GM21786 (cell line): Measurements from ENCODE around the gene INTS4.
A peak's percentile ranks its signal among the peaks of the same experiment; 100 is the strongest.
"Not testable (repeated sequence)": the region's sequence is repeated elsewhere in the genome, so short reads cannot be mapped to it uniquely, and the experiment has no call there.

Source experiments
- ATAC-seq: cut with Tn5 transposase; IDR thresholded peaks from one replicate; pipeline ENCODE4 v1.9.1; 2021; ENCODE audit not compliant: unreplicated experiment

The INTS4 gene

GRCh38 chr11:78025378-78025777 lies 30.9 kb upstream of the INTS4 start:
- ATAC-seq: no peak

DNA sequence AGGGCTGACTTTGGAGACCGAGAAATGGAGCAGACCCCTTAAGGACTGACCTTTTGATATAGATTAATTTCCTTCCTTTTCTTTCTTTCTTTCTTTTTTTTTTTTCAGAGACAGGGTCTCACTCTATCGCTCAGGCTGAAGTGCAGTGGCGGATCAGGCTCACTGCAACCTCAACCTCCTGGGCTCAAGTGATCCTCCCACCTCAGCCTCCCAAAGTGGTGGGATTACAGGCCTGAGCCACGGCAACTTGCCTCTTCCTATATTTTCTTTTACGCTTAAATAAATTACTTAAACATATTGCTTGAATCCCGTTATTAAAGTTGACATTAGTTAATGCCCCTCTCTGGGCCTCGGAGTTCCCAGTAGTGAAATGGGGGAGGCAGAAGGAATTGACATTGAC lies 29.0 kb upstream of the INTS4 start:
- ATAC-seq: no peak

DNA sequence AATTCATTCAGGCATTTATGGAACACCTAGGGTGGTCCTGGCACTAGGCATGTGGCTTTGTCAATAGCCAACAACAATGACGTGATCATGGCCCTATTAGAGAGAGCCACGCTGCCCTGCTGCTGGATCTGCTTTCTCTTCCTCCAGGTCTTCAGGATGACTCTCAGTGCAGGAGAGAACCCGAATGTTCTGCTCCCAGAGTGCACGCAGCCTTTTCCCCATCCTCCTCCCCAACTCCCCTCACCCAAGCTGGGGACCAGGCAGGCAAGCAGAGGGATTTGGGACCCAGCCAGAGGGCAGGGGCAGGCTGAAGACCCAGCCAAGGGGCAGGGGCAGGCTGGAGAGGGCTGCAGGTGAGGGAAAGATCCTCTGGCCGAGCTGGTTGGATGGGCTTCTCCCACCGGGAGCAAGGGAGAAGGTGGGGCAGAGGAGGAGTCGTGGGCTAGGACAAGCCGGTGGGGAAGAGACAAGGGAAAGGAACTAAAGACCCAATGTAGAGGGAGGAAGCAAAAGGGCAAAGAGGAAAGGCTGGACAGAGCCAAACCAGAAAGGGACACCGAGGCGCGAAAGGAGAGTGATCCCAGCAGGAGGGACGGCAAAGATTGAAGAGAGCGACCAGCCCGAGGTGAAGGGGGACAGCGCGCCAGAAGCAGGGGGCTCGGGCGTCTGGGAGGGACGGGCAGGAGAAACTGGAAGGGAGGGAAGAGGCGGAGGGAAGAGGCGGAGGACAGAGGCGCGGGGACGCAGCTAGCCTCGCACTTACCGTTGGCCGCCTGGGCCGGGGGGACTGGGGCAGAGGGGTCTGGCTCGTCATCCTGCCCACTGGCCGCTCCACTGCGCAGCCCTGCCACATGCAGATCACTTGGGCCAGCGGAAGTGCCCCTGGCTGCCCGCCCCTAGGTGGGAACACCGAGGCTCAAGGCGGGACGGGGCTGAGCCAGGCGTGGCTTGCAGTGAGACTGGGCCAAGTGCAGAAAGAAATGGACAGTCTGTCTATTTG lies 28.2 kb upstream of the INTS4 start, which contains the start of gene KCTD14:
Gene KCTD14 (minus strand): TSS at position 880 of the 1,000 bp plus-strand sequence. CDS start 27 bp downstream, at position 853.
- no peak for ATAC-seq

GRCh38 chr11:78021611-78022010 lies 27.1 kb upstream of the INTS4 start:
- ATAC-seq: no peak

- no peak for ATAC-seq
Measured at GRCh38 chr11:78020246-78020645, 25.8 kb upstream of the INTS4 start.

DNA sequence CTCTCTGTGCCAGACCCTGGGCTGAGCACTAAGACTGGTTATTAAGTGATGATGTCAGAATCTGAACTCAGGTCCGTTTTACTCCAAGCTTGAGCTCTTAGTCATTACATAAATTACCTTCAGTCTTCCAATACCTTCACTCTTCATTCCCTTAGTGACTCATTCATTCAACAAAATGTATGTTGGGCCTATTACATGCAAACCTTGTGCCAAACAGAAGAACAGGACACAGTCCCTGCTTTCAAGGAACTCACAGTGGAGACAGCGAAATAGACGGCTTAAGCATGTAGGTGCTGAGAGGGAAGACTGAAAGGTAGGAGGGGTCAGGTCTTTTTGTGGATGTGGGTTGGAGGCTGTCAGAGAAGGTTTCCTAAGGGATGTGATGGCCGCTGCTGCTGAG lies 25.3 kb upstream of the INTS4 start:
- no peak for ATAC-seq

GRCh38 chr11:78015878-78016277 lies 21.4 kb upstream of the INTS4 start:
- ATAC-seq: no peak

DNA sequence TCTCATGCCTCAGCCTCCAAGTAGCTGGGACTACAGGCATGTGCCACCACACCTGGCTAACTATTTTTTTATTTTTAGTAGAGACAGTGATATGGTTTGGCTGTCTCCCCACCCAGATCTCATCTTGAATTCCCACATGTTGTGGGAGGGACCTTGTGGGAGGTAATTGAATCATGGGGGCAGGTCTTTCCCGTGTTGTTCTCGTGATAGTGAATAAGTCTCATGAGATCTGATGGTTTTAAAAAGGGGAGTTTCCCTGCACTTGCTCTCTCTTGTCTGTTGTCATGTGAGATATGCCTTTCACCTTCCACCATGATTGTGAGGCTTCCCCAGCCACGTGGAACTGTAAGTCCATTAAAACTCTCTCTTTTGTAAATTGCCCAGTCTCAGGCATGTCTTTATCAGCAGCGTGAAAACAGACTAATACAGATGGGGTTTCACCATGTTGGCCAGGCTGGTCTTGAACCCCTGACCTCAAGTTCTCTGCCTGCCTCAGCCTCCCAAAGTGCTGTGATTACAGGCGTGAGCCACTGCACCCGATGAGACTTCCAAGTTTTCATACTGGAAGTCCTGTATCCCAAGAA lies 20.6 kb upstream of the INTS4 start:
- ATAC-seq: not testable (repeated sequence)

DNA sequence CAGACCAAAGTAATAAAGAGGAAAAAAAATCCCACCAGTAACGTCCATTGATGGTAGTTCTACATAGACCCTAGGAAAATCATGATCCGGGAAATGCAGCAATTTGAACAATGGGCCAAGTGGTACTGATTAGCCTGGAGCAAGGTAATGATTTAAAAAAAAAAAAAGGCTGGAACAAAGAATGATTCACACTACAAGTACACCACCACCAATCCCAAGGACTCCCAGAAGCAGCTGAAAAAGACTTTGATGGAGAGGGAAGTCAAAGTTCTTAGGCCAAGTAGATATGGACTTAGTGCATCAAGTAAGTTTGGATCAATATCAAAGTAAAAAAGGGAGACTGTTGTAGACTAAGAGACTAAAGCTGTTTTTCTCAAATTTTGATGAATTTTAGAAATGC lies 16.8 kb upstream of the INTS4 start:
- ATAC-seq: no peak

- ATAC-seq: no peak
Measured at GRCh38 chr11:78010755-78011154, 16.3 kb upstream of the INTS4 start.

DNA sequence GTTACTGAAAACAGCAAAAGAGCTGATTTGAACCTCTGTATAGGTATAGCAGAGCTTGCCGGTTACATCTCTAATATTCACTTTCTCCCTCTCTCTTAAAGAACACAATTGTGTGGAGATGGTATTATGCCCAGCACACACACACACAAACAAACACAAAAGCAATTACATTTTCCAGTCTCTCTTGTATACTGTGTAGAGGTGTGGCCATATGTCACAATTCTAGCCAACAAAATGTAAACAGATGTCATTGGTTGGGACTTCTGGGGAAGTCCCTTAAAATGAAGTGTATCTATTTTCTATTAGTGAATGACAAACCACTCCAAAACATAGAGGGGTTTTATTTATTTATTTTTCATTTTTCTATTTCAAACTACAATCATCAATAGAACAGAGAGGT lies 15.8 kb upstream of the INTS4 start:
- ATAC-seq: no peak

- no peak for ATAC-seq
Measured at GRCh38 chr11:78009062-78009461, 14.6 kb upstream of the INTS4 start.

GRCh38 chr11:78000193-78000592 lies 5.7 kb upstream of the INTS4 start:
- peak; percentile 62 for ATAC-seq

- ATAC-seq: no peak
Measured at GRCh38 chr11:77999446-78000030, 5.1 kb upstream of the INTS4 start.

DNA sequence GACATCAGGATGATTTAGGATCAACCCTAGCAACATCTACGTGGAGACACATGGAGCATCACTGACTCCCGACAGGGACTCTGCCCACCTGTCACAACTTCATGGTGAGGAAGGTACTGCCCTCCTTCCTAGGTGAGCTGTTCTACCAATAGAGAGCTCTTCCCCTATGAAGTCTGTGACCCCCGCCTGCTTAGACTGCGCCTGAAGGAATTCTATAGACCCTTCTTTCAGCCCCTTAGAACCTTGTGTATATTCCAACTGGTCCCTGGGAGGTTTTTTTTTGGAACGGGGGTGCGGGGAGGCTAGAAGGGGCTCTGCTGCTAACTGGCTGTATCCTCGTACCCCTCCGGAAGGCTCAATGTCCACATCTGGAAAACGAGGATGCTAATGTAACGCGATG lies 566 bp downstream of the INTS4 start:
- no peak for ATAC-seq

GRCh38 chr11:77990981-77991380 lies 3.5 kb downstream of the INTS4 start:
- no peak for ATAC-seq

DNA sequence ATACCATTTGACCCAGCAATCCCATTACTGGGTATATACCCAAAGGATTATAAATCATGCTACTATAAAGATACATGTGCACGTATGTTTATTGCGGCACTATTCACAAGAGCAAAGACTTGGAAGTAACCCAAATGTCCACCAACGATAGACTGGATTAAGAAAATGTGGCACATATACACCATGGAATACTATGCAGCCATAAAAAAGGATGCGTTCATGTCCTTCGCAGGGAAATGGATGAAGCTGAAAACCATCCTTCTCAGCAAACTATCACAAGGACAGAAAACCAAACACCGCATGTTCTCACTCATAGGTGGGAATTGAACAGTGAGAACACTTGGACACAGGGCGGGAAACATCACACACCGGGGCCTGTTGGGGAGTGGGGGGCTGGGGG lies 8.0 kb downstream of the INTS4 start:
- not testable (repeated sequence) for ATAC-seq

DNA sequence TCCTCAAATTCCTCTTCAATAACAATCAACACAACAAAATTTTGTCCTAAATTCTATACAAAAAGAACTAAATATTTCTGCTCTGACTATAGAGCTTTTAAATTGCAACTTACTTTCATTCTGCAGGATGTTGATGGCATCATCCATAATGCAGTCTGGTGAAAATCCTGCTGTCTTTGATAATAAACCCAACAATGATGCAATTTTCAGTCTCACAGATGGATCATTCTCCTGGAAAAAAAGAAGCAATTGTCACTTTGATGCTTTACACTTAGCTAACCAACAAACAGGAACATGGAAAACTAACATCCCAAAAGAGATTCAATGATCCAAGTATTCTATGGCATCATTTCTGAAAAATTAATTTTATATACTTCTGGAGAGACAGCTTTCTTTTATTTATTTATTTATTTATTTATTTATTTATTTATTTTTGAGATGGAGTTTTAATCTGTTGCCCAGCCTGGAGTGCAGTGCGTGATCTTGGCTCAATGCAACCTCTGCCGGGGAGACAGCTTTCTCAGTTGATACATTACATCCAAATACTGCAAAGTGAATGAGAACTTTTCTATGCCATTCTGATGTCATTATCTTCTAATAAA lies 13.0 kb downstream of the INTS4 start:
- ATAC-seq: no peak

- peak; percentile 76 for ATAC-seq
Measured at GRCh38 chr11:77968337-77968736, 26.1 kb downstream of the INTS4 start.

DNA sequence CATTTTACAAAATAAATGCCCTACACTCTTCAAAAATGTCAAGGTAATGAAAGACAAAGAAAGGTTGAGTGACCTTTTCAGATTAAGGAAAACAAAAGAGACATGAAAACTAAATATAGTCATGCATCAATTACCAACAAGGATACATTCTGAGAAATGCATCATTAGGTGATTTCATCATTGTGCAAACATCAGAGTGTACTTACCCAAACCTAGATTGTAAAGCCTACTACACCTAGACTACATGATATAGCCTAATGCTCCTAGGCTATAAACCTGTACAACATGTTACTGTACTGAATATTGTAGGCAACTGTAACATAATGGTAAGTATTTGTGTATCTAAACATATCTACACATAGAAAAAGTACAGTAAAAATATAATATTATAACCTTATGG lies 26.7 kb downstream of the INTS4 start:
- no peak for ATAC-seq

DNA sequence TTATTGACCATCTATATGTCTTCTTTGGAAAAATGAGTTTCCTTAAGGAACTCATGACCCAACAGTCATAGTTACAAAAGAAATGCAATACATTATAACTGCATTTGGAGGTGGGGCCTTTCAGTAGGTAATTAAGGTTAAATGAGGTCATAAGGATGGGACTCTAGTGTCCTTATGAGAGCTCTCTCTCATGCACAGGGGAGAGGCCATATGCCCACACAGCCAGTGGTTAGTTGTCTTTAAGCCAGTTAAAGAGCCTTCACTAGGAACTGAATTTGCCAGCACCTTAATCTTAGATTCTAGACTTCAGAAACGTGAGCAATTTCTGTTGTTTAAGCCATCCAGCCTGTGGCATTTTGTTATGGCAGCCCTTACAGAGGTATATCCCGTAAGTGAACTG lies 27.3 kb downstream of the INTS4 start:
- no peak for ATAC-seq
